Fibroblast of pulmonary artery (primary cell): Measurements from ENCODE around the gene PRKAA2.

Experiments used
- DNase-seq: peaks from one replicate; pipeline ENCODE4 v3.0.0-alpha.2; 2010; ENCODE audit warnings: low read depth
- H3K4me3 ChIP-seq: replicated peaks from 2 replicates; pipeline ENCODE4 v1.5.1; 2011; ENCODE audit warnings: low read depth, mild to moderate bottlenecking, control low read depth, low read length, moderate library complexity
- TF ChIP-seq, protein P1 (sequence below): IDR thresholded peaks from 2 replicates; pipeline ENCODE4 v1.5.1; 2011; ENCODE audit warnings: mild to moderate bottlenecking, control low read depth, low read length, inconsistent platforms; ENCODE audit errors: missing control alignments

PRKAA2 gene

DNA sequence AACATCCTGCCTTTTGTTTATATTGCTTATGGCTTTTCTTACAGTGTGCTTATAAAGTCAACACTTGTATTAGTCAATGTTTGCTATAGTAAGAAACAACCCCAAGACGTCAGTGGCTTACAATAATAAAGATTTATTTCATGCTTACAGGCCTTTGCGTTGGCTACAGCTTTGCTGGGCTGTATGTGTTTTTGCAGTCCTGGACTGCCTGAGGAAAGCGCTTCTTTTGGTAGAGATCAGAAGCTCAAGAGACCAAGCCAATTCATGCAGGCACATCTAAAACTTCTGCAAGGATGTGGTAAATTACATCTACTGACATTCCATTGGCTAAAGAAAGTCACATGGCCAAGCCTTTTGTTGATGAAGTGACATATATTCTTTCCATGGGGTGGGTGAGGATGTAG, 17.5 kb upstream of the PRKAA2 start:
- TF ChIP-seq, protein P1, sequence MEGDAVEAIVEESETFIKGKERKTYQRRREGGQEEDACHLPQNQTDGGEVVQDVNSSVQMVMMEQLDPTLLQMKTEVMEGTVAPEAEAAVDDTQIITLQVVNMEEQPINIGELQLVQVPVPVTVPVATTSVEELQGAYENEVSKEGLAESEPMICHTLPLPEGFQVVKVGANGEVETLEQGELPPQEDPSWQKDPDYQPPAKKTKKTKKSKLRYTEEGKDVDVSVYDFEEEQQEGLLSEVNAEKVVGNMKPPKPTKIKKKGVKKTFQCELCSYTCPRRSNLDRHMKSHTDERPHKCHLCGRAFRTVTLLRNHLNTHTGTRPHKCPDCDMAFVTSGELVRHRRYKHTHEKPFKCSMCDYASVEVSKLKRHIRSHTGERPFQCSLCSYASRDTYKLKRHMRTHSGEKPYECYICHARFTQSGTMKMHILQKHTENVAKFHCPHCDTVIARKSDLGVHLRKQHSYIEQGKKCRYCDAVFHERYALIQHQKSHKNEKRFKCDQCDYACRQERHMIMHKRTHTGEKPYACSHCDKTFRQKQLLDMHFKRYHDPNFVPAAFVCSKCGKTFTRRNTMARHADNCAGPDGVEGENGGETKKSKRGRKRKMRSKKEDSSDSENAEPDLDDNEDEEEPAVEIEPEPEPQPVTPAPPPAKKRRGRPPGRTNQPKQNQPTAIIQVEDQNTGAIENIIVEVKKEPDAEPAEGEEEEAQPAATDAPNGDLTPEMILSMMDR: no peak
- no peak overlapping the region for H3K4me3 ChIP-seq
- DNase-seq: no peak

DNA sequence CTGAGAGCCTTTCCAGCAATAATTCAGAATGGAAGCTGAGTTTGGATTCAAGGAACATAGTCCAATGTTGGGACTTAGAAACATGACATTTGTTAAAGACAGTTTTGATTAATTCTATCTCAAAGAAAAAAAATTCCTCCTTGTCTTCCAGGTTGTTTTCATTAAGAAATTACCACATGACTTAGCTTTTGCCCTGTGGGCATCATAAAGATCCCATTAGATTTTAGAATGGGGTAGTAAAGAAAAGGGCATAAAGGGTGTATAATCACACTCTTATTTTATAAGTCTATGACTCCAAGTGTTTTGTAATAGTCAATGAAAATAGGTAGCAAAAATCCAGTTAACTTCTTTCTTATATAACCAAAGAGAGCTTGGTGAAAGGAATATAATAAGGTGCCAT, 14.3 kb upstream of the PRKAA2 start:
- TF ChIP-seq, protein P1: no peak
- H3K4me3 ChIP-seq: no peak overlapping the region
- DNase-seq: no peak

GRCh38 chr1:56631901-56632300, 13.2 kb upstream of the PRKAA2 start:
- TF ChIP-seq, protein P1: no peak
- DNase-seq: no peak
- no peak overlapping the region for H3K4me3 ChIP-seq

DNA sequence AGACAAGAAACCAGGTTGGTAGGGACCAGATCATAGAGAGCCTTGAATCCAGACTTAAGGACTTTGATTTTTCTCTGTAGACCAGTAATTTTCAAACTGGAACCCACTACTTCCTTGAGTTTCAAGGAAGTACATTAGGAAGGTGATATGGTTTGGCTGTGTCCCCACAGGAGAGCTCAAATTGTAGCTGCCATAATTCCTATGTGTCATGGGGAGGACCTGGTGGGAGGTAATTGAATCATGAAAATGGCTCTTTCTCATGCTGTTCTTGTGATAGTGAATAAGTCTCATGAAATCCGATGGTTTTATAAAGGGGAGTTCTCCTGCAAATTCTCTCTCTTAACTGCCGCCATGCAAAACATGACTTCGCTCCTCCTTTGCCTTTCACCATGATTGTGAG, 10.1 kb upstream of the PRKAA2 start:
- no peak for DNase-seq
- no peak overlapping the region for H3K4me3 ChIP-seq
- TF ChIP-seq, protein P1: no peak

- H3K4me3 ChIP-seq: no peak overlapping the region
- DNase-seq: no peak
- TF ChIP-seq, protein P1: no peak
Observed at GRCh38 chr1:56638248-56638647, 6.9 kb upstream of the PRKAA2 start.

- no peak for DNase-seq
- H3K4me3 ChIP-seq: no peak overlapping the region
- TF ChIP-seq, protein P1: no peak
Observed at GRCh38 chr1:56639211-56639610, 5.9 kb upstream of the PRKAA2 start.

GRCh38 chr1:56643661-56644060, 1.5 kb upstream of the PRKAA2 start:
- DNase-seq: no peak
- TF ChIP-seq, protein P1: no peak
- no peak overlapping the region for H3K4me3 ChIP-seq
